HCT116 (cell line): ENCODE results near the gene GPRC5C. TPM values are rescaled to one million over a fixed set of nuclear protein-coding genes. Genes with fewer than 3 reads are reported as not detected.

ENCODE experiments used
- ATAC-seq: fragments of 200-7000 bp; cut with Tn5 transposase; 2 replicates; pipeline ENCODE4 v1.9.1; 2020; ENCODE audit warnings: mild to moderate bottlenecking, moderate library complexity
- BruUV-seq: library from RNA; stranded (reverse); fragments of 400-500 nt; replicated peaks from 2 replicates; lab custom pipeline; 2021; lab: Mats Ljungman, UMichigan
- CTCF ChIA-PET: fragments of 300-600 bp; sonication (Branson Sonifier 250); formaldehyde crosslinking; loops from one replicate; lab custom pipeline; 2021; ENCODE audit warnings: antibody characterized with exemption; lab: Charles Lee
- POLR2A ChIA-PET: fragments of 300-600, 350-600 bp; sonication (Branson Sonifier 250); formaldehyde crosslinking; loops from one replicate; lab custom pipeline; 2021; ENCODE audit warnings: antibody characterized with exemption; lab: Charles Lee
- RAD21 ChIA-PET, 2 experiments: fragments of 300-600 bp; sonication (Branson Sonifier 250); formaldehyde crosslinking; loops; one replicate each; lab custom pipeline; 2023; ENCODE audit warnings: low total read pairs in 2 of 2; ENCODE audit not compliant: uncharacterized antibody in 2 of 2, unreplicated experiment in 2 of 2, low non-redundant PET in 1 of 2; lab: Charles Lee
- DNase-seq: peaks from one replicate; pipeline ENCODE4 v3.0.0-alpha.2; 2010; ENCODE audit warnings: low read depth, low spot score
- H2AFZ ChIP-seq: fragments of 200-600 bp; shearing (Covaris generic), sonication (generic); 2 replicates; pipeline ENCODE4 v1.6.1; 2017; ENCODE audit warnings: low read depth, mixed run types, mixed read lengths, antibody characterized with exemption, low read length; ENCODE audit not compliant: poor library complexity, severe bottlenecking
- H3K27ac ChIP-seq: 2 replicates; pipeline ENCODE4 v1.5.1; 2012; ENCODE audit warnings: low read depth, low read length
- H3K27me3 ChIP-seq: fragments of 200-600 bp; sonication (generic); 2 replicates; pipeline ENCODE4 v1.6.1; 2016; ENCODE audit warnings: mixed run types, low read length, mixed read lengths; ENCODE audit not compliant: insufficient read depth
- H3K36me3 ChIP-seq, 2 experiments: fragments of 200-500 bp in 1 of 2; fragments of 200-600 bp in 1 of 2; sonication (Bioruptor generic) in 1 of 2; sonication (generic) in 1 of 2; 2 replicates each; pipeline versions ENCODE4 v1.5.1 to v1.6.1; 2014 to 2016; ENCODE audit warnings: low read length in 2 of 2, inconsistent platforms in 1 of 2, mixed read lengths in 1 of 2, mixed run types in 1 of 2; ENCODE audit not compliant: insufficient read depth in 2 of 2, control insufficient read depth in 1 of 2
- H3K4me1 ChIP-seq, 2 experiments: fragments of 200-600 bp in 1 of 2; sonication (generic) in 1 of 2; 2 replicates each; pipeline versions ENCODE4 v1.5.1 to v1.6.1; 2012 to 2017; ENCODE audit warnings: low read length in 2 of 2, inconsistent platforms in 1 of 2, mild to moderate bottlenecking in 1 of 2, mixed read lengths in 1 of 2, mixed run types in 1 of 2, moderate library complexity in 1 of 2; ENCODE audit not compliant: insufficient read depth in 2 of 2, control insufficient read depth in 1 of 2
- H3K4me2 ChIP-seq: fragments of 200-600 bp; sonication (generic); 2 replicates; pipeline ENCODE4 v1.6.1; 2017; ENCODE audit warnings: mixed run types, low read length, mixed read lengths
- H3K4me3 ChIP-seq, 2 experiments: fragments of 200-600 bp in 1 of 2; sonication (generic) in 1 of 2; replicated peaks in 1 of 2; 2 replicates each; pipeline ENCODE4 v1.5.1; 2011 to 2016; ENCODE audit warnings: low read length in 2 of 2, control low read depth in 1 of 2, low read depth in 1 of 2, mild to moderate bottlenecking in 1 of 2, mixed read lengths in 1 of 2, mixed run types in 1 of 2
- H3K79me2 ChIP-seq: fragments of 200-600 bp; sonication (generic); 2 replicates; pipeline ENCODE4 v1.6.1; 2017; ENCODE audit warnings: mild to moderate bottlenecking, mixed run types, low read length, moderate library complexity, mixed read lengths; ENCODE audit not compliant: insufficient read depth
- H3K9ac ChIP-seq: fragments of 200-600 bp; sonication (generic); 2 replicates; pipeline ENCODE4 v1.6.1; 2016; ENCODE audit warnings: low read length, mixed read lengths
- H3K9me2 ChIP-seq: fragments of 200-600 bp; sonication (generic), shearing (Covaris generic); 2 replicates; pipeline ENCODE4 v1.6.1; 2017; ENCODE audit warnings: mixed run types, mild to moderate bottlenecking, moderate library complexity; ENCODE audit not compliant: insufficient read depth
- H3K9me3 ChIP-seq, 2 experiments: fragments of 200-500 bp in 1 of 2; fragments of 200-600 bp in 1 of 2; sonication (Bioruptor generic) in 1 of 2; sonication (generic) in 1 of 2; 2 replicates each; pipeline ENCODE4 v1.6.1; 2014 to 2017; ENCODE audit warnings: low read length in 2 of 2, mixed read lengths in 2 of 2, inconsistent platforms in 1 of 2, low read depth in 1 of 2, mild to moderate bottlenecking in 1 of 2, mixed run types in 1 of 2, moderate library complexity in 1 of 2; ENCODE audit not compliant: control insufficient read depth in 1 of 2, insufficient read depth in 1 of 2
- H4K20me1 ChIP-seq: fragments of 200-600 bp; sonication (generic), shearing (Covaris generic); 2 replicates; pipeline ENCODE4 v1.6.1; 2017; ENCODE audit warnings: mixed run types, mild to moderate bottlenecking, moderate library complexity; ENCODE audit not compliant: insufficient read depth
- CBX3 ChIP-seq: IDR thresholded peaks from 2 replicates; pipeline ENCODE4 v1.6.1; 2012; ENCODE audit warnings: low read depth
- CTCF ChIP-seq, 3 experiments: fragments of 200-600 bp in 1 of 3; sonication (generic) in 1 of 3; IDR thresholded peaks in 2 of 3; conservative IDR thresholded peaks in 1 of 3; 2 replicates each; pipeline ENCODE4 v1.5.1; 2012 to 2017; ENCODE audit warnings: low read depth in 2 of 3, low read length in 2 of 3, antibody characterized with exemption in 1 of 3, borderline replicate concordance in 1 of 3, control low read depth in 1 of 3, mild to moderate bottlenecking in 1 of 3, mixed read lengths in 1 of 3, mixed run types in 1 of 3, moderate library complexity in 1 of 3; ENCODE audit not compliant: insufficient read depth in 1 of 3
- ELF1 ChIP-seq: IDR thresholded peaks from 2 replicates; pipeline ENCODE4 v1.6.1; 2012; ENCODE audit warnings: low read depth, borderline replicate concordance
- FOSL1 ChIP-seq: IDR thresholded peaks from 2 replicates; pipeline ENCODE4 v1.6.1; 2012; ENCODE audit warnings: low read depth
- MAX ChIP-seq: IDR thresholded peaks from 2 replicates; pipeline ENCODE4 v1.6.1; 2012
- POLR2A ChIP-seq: IDR thresholded peaks from 2 replicates; pipeline ENCODE4 v1.7.0; 2011; ENCODE audit warnings: borderline replicate concordance; ENCODE audit not compliant: insufficient read depth, insufficient read length; ENCODE audit errors: extremely low read depth
- REST ChIP-seq: IDR thresholded peaks from 2 replicates; pipeline ENCODE4 v1.6.1; 2012; ENCODE audit warnings: low read depth
- TCF7L2 ChIP-seq: IDR thresholded peaks from 2 replicates; pipeline ENCODE4 v1.7.0; 2011; ENCODE audit warnings: borderline replicate concordance, inconsistent platforms; ENCODE audit not compliant: insufficient read depth, insufficient read length; ENCODE audit errors: extremely low read depth
- ZFX ChIP-seq: fragments of 450-650 bp; IDR thresholded peaks from 2 replicates; pipeline ENCODE4 v1.6.1; 2017
- ZNF274 ChIP-seq: fragments of 200-500 bp; sonication (Bioruptor generic); IDR thresholded peaks from 2 replicates; pipeline ENCODE4 v1.6.1; 2014; ENCODE audit warnings: mild to moderate bottlenecking, low read depth, low read length, inconsistent platforms
- intact Hi-C: fragments of 100-400 bp; cut with micrococcal nuclease; formaldehyde crosslinking; loops from 2 replicates; pipeline ENCODE4 v1.10.0; 2022
- total RNA-seq: library from RNA; stranded (reverse); gene quantifications from one replicate; pipeline ENCODE4 v1.2.1, GENCODE V29; 2021; ENCODE audit not compliant: unreplicated experiment

GPRC5C gene
- total RNA-seq, 1 experiment from 2014 or later, result 54.4 TPM

GRCh38 chr17:74474043-74474792, 42.3 kb downstream of the GPRC5C start:
- TF ChIP-seq REST, result no peak
- TF ChIP-seq ELF1, result no peak
- TF ChIP-seq CBX3, result no peak
- TF ChIP-seq ZFX, result no peak
- TF ChIP-seq MAX, result no peak
- no peak for TF ChIP-seq CTCF (IDR thresholded peaks at IDR 0.05 in 2 of 3, conservative IDR thresholded peaks at IDR 0.05 in 1 of 3; ENCODE audit: borderline replicate concordance in 1 of 3, insufficient read depth in 1 of 3, low read depth in 2 of 3, low read length in 2 of 3)
- no peak for TF ChIP-seq TCF7L2
- TF ChIP-seq FOSL1, result no peak
- TF ChIP-seq POLR2A, result no peak
- TF ChIP-seq ZNF274, result no peak
- Histone ChIP-seq H3K27ac (no peak overlapping the region), H3K79me2 (no peaks in the 10 kb centered on the region), H3K9me3 (peaks cover 4 to 12% of the 10 kb centered on the region in 2 experiments; a peak in 2 of 4 replicates), H3K9ac (no peak overlapping the region), H3K36me3 (no peaks in the 10 kb centered on the region), H3K4me3 (no peak overlapping the region), H3K27me3 (peaks cover 13% of the 10 kb centered on the region), H3K4me1 (no peaks in the 10 kb centered on the region), H2AFZ (no peak overlapping the region), H4K20me1 (no peaks in the 10 kb centered on the region), H3K4me2 (no peak overlapping the region), H3K9me2 (no peaks in the 10 kb centered on the region)
- ChIA-PET RAD21 (no interaction called here), POLR2A (no interaction called here), CTCF (no interaction called here)
- intact Hi-C loops, result no loop called here
- BruUV-seq, result no TSS peak
- DNase-seq (no peak), ATAC-seq (no peak)
